Measurements from ENCODE around the gene TMEM259. TPM values are rescaled to one million over a fixed set of nuclear protein-coding genes. Genes with fewer than 3 reads are reported as not detected.
A peak's percentile ranks its signal among the peaks of the same experiment; 100 is the strongest.

The TMEM259 gene
- total and polyA plus RNA-seq, 9 of the 15 experiments (the other 6 are each of a cell fraction or from before 2014, with no cell fraction given), result 0.52 to 231 (median 63.6) TPM

GRCh38 chr19:970695-971094, 50.2 kb downstream of the TMEM259 start (continued):
- TF ChIP-seq ARID3B (CRISPR knock-in tag; IDR thresholded peaks at IDR 0.05; ENCODE audit: borderline replicate concordance) (no peak), BCOR (IDR thresholded peaks at IDR 0.05) (peak; percentile 38; the same call in 1 of the 2 replicates), NFATC3 (IDR thresholded peaks at IDR 0.05) (no peak), TAF7 (tag; IDR thresholded peaks at IDR 0.05) (no peak), TFAM (CRISPR knock-in tag; conservative IDR thresholded peaks at IDR 0.05) (no peak), SLC30A9 (CRISPR knock-in tag; IDR thresholded peaks at IDR 0.05) (no peak), THRB (CRISPR knock-in tag; conservative IDR thresholded peaks at IDR 0.05) (no peak), HNRNPL (IDR thresholded peaks at IDR 0.05; ENCODE audit: low read depth, low read length) (no peak), POLR2H (tag; IDR thresholded peaks at IDR 0.05; ENCODE audit: low read depth) (no peak), MAFF (IDR thresholded peaks at IDR 0.05; ENCODE audit: low read length) (no peak), ELK1 (CRISPR knock-in tag; IDR thresholded peaks at IDR 0.05) (no peak), GTF3C2 (IDR thresholded peaks at IDR 0.05; ENCODE audit: borderline replicate concordance, extremely low read depth, insufficient read length) (no peak), UBTF (IDR thresholded peaks at IDR 0.05; ENCODE audit: borderline replicate concordance in 1 of 2, low read depth in 2 of 2, low read length in 2 of 2) (no peak), ILK (tag; IDR thresholded peaks at IDR 0.05; ENCODE audit: borderline replicate concordance, low read depth) (no peak)
